HUES6 (cell line): ENCODE results near the gene TLR8.
"Not testable (repeated sequence)": the region's sequence is repeated elsewhere in the genome, so short reads cannot be mapped to it uniquely, and the experiment has no call there.

Experiments used
- H3K27ac ChIP-seq: 2 replicates; pipeline ENCODE4 v1.7.0; 2013; ENCODE audit warnings: low read depth, mild to moderate bottlenecking, low read length, inconsistent platforms
- H3K27me3 ChIP-seq: 2 replicates; pipeline ENCODE4 v1.6.1; 2013; ENCODE audit warnings: low read length; ENCODE audit not compliant: control insufficient read depth, insufficient read depth
- H3K36me3 ChIP-seq: 2 replicates; pipeline ENCODE4 v1.6.1; 2013; ENCODE audit warnings: low read length; ENCODE audit not compliant: control insufficient read depth, insufficient read depth
- H3K4me1 ChIP-seq: 2 replicates; pipeline ENCODE4 v1.6.1; 2013; ENCODE audit warnings: low read length; ENCODE audit not compliant: control insufficient read depth, insufficient read depth
- H3K4me3 ChIP-seq: 2 replicates; pipeline ENCODE4 v1.5.1; 2013; ENCODE audit warnings: low read depth, low read length
- H3K9ac ChIP-seq: one replicate; pipeline ENCODE4 v1.6.1; 2013; ENCODE audit warnings: mild to moderate bottlenecking, low read length
- H3K9me3 ChIP-seq: 2 replicates; pipeline ENCODE4 v1.6.1; 2013; ENCODE audit warnings: low read depth, low read length; ENCODE audit not compliant: control insufficient read depth, insufficient read depth

The TLR8 gene

DNA sequence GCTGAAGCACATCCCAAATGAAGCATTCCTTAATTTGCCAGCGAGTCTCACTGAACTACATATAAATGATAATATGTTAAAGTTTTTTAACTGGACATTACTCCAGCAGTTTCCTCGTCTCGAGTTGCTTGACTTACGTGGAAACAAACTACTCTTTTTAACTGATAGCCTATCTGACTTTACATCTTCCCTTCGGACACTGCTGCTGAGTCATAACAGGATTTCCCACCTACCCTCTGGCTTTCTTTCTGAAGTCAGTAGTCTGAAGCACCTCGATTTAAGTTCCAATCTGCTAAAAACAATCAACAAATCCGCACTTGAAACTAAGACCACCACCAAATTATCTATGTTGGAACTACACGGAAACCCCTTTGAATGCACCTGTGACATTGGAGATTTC lies 14.6 kb downstream of the TLR8 start:
- Histone ChIP-seq H3K4me1 (no peaks in the 10 kb centered on the region), H3K27ac (no peak overlapping the region), H3K36me3 (no peaks in the 10 kb centered on the region), H3K27me3 (no peaks in the 10 kb centered on the region; the same call in 1 of the 2 replicates), H3K9ac (no peak overlapping the region), H3K9me3 (peaks cover 3% of the 10 kb centered on the region; the same call in 1 of the 2 replicates), H3K4me3 (no peak overlapping the region)

GRCh38 chrX:12921886-12922598 lies 15.6 kb downstream of the TLR8 start:
- no peak overlapping the region for H3K27ac ChIP-seq
- H3K4me3 ChIP-seq, result no peak overlapping the region
- H3K36me3 ChIP-seq, result no peaks in the 10 kb centered on the region
- H3K4me1 ChIP-seq, result no peaks in the 10 kb centered on the region
- no peaks in the 10 kb centered on the region; the same call in 1 of the 2 replicates for H3K27me3 ChIP-seq
- H3K9me3 ChIP-seq, result peaks cover 5% of the 10 kb centered on the region; the same call in 1 of the 2 replicates
- H3K9ac ChIP-seq, result no peak overlapping the region

GRCh38 chrX:12922599-12922919 lies 16.1 kb downstream of the TLR8 start:
- H3K9ac ChIP-seq, result no peak overlapping the region
- no peak overlapping the region for H3K4me3 ChIP-seq
- no peaks in the 10 kb centered on the region for H3K36me3 ChIP-seq
- no peaks in the 10 kb centered on the region; the same call in 1 of the 2 replicates for H3K27me3 ChIP-seq
- peaks cover 5% of the 10 kb centered on the region; the same call in 1 of the 2 replicates for H3K9me3 ChIP-seq
- no peak overlapping the region for H3K27ac ChIP-seq
- no peaks in the 10 kb centered on the region for H3K4me1 ChIP-seq

- H3K9me3 ChIP-seq, result peaks cover 48% of the 10 kb centered on the region
- H3K4me1 ChIP-seq, result no peaks in the 10 kb centered on the region
- H3K27ac ChIP-seq, result no peak overlapping the region
- no peak overlapping the region for H3K9ac ChIP-seq
- H3K27me3 ChIP-seq, result no peaks in the 10 kb centered on the region; the same call in 1 of the 2 replicates
- H3K36me3 ChIP-seq, result peaks cover 5% of the 10 kb centered on the region; the same call in 1 of the 2 replicates
- H3K4me3 ChIP-seq, result no peak overlapping the region
Measured at GRCh38 chrX:12929701-12930100, 23.3 kb downstream of the TLR8 start.

- Histone ChIP-seq H3K27ac (no peak overlapping the region), H3K4me1 (no peaks in the 10 kb centered on the region), H3K9me3 (peaks cover 52% of the 10 kb centered on the region), H3K36me3 (peaks cover 10% of the 10 kb centered on the region; the same call in 1 of the 2 replicates), H3K27me3 (no peaks in the 10 kb centered on the region; the same call in 1 of the 2 replicates), H3K4me3 (no peak overlapping the region), H3K9ac (no peak overlapping the region)
Measured at GRCh38 chrX:12930150-12930549, 23.7 kb downstream of the TLR8 start.

- no peaks in the 10 kb centered on the region; the same call in 1 of the 2 replicates for H3K27me3 ChIP-seq
- no peaks in the 10 kb centered on the region for H3K4me1 ChIP-seq
- no peak overlapping the region for H3K4me3 ChIP-seq
- H3K9ac ChIP-seq, result no peak overlapping the region
- no peak overlapping the region for H3K27ac ChIP-seq
- H3K36me3 ChIP-seq, result peaks cover 10% of the 10 kb centered on the region; the same call in 1 of the 2 replicates
- H3K9me3 ChIP-seq, result peaks cover 63% of the 10 kb centered on the region
Measured at GRCh38 chrX:12932244-12932643, 25.8 kb downstream of the TLR8 start.

DNA sequence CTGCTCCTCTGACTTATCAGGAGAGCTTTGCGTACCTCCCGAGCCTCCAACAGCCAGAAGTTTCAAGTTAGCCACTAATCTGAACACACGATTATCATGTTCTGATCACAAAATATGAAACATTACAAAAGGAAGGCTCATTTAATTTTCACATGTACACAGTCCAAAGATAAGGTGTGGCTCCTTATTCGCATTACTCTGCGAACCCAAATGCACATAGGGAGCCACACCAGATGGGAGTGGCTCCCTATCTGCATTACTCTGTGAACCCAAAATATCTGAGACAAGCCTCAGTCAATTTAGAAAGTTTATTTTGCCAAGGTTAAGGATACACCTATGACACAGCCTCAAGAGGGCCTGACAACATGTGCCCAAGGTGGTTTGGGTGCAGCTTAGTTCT lies 28.4 kb downstream of the TLR8 start:
- Histone ChIP-seq H3K27ac (no peak overlapping the region), H3K9me3 (peaks cover 59% of the 10 kb centered on the region), H3K27me3 (no peaks in the 10 kb centered on the region; the same call in 1 of the 2 replicates), H3K36me3 (peaks cover 10% of the 10 kb centered on the region; the same call in 1 of the 2 replicates), H3K4me3 (no peak overlapping the region), H3K9ac (no peak overlapping the region), H3K4me1 (peaks cover 5% of the 10 kb centered on the region; the same call in 1 of the 2 replicates)

DNA sequence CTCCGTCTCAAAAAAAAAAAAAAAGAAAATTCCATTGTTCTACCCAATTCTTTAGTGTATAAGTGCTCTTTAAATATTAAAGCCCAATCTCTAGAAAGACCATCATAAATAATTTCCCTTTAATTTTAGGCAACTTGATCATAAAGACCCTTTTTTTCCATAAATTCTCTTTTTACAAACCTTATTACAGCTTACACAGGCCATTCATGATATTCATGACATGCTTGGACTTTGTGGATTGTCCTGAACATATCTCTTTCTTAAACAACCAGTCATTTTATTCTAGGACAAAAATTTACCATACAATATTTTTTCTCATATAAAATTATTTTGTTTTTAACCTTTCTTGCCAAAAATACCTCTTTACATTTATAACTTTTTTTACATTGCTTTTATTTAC lies 30.5 kb downstream of the TLR8 start:
- H3K9me3 ChIP-seq, result peaks cover 44% of the 10 kb centered on the region
- H3K27ac ChIP-seq, result no peak overlapping the region
- H3K4me3 ChIP-seq, result no peak overlapping the region
- H3K36me3 ChIP-seq, result peaks cover 10% of the 10 kb centered on the region; the same call in 1 of the 2 replicates
- no peak overlapping the region for H3K9ac ChIP-seq
- H3K27me3 ChIP-seq, result no peaks in the 10 kb centered on the region
- peaks cover 5% of the 10 kb centered on the region; the same call in 1 of the 2 replicates for H3K4me1 ChIP-seq

DNA sequence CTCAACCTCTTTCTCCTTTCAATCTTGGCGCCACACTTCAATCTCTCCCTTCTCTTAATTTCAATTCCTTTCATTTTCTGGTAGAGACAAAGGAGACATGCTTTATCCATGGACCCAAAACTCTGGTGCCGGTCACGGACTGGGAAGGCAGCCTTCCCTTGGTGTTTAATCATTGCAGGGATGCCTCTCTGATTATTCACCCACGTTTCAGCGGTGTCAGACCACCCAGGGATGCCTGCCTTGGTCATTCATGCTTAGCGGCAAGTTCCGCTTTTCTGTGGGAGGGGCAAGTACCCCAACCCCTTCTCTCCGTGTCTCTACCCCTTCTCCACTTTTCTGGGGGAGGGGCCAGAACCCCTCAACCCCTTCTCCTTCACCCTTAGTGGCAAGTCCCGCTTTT lies 34.1 kb downstream of the TLR8 start:
- Histone ChIP-seq H3K27ac (peak overlapping the region; percentile 71; the same call in 1 of the 2 replicates), H3K4me3 (peak overlapping the region; percentile 51; the same call in 1 of the 2 replicates), H3K9me3 (peaks cover 18% of the 10 kb centered on the region), H3K9ac (peak overlapping the region; percentile 97)
- H3K4me1 ChIP-seq, H3K27me3 ChIP-seq, H3K36me3 ChIP-seq: not testable (repeated sequence)

DNA sequence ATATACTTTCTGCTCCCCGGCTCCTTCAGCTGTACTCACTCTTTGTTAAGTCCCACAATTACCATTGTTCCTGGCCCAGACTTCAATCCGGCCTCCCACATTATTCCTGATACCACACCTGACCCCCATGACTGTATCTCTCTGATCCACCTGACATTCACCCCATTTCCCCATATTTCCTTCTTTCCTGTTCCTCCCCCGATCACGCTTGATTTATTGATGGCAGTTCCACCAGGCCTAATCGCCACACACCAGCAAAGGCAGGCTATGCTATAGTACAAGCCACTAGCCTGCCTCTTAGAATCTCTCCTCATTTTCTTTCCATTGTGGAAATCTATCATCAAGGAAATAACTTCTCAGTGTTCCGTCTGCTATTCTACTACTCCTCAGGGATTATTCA lies 37.2 kb downstream of the TLR8 start:
- Histone ChIP-seq H3K4me3 (peak overlapping the region; percentile 38; the same call in 1 of the 2 replicates), H3K4me1 (peaks cover 31% of the 10 kb centered on the region), H3K9ac (peak overlapping the region; percentile 69)
- H3K27ac ChIP-seq, H3K9me3 ChIP-seq, H3K36me3 ChIP-seq, H3K27me3 ChIP-seq: not testable (repeated sequence)

- peaks cover 30% of the 10 kb centered on the region for H3K4me1 ChIP-seq
- H3K27ac ChIP-seq, H3K9me3 ChIP-seq, H3K9ac ChIP-seq, H3K4me3 ChIP-seq, H3K36me3 ChIP-seq, H3K27me3 ChIP-seq: not testable (repeated sequence)
Measured at GRCh38 chrX:12944452-12944851, 38.0 kb downstream of the TLR8 start.
